ENCODE results near the gene TM7SF2.

TM7SF2 gene

GRCh38 chr11:65089621-65090020, 22.1 kb upstream of the TM7SF2 start:
- DNase-seq, result no peak

DNA sequence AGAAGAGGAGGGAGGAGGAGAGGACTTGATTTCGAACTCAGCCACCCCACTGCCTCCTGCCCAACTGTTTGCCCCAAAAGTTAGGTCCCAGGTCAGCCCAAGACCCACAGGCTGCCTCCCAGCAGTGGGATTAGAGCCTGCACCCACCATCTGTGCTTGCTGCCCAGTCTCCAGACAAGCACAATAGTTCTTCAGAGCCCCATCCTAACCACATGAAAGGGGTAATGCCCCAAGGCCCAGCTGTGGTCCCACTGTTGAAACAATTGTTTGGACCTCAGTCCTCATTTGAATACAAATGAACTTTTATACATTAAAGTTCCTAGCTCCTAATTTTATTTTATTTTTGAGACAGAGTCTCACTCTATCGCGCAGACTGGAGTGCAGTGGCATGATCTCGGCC, 21.0 kb upstream of the TM7SF2 start:
- peak in 25 of 56 donors; percentile 10 to 72 (median 44) for DNase-seq

DNA sequence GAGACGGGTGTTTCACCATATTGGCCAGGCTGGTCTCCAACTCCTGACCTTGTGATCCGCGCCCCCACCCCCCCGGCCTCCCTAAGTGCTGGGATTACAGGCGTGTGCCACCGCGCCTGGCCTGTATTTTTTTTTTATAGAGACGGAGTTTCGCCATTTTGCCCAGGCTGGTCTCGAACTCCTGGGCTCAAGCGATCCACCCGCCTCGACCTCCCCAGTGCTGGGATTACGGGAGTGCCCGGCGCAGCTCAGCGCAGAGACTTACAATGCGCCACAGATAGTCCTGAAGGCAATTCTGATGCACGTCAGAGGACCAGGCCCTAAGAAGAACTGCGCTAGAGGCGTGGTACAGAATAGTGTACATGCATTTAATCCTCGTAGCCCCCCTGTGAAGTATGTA, 16.2 kb upstream of the TM7SF2 start:
- no peak for DNase-seq

GRCh38 chr11:65095974-65096806, 15.5 kb upstream of the TM7SF2 start, which contains the start of gene VPS51:
Gene VPS51, plus strand, starts transcription at chr11:65096214. Its CDS starts 37 bp downstream, at chr11:65096251.
- peak; percentile 27 to 89 (median 79) for DNase-seq

GRCh38 chr11:65096926-65097325, 14.7 kb upstream of the TM7SF2 start:
- DNase-seq, result peak in 1 of 56 donors; percentile 55

DNA sequence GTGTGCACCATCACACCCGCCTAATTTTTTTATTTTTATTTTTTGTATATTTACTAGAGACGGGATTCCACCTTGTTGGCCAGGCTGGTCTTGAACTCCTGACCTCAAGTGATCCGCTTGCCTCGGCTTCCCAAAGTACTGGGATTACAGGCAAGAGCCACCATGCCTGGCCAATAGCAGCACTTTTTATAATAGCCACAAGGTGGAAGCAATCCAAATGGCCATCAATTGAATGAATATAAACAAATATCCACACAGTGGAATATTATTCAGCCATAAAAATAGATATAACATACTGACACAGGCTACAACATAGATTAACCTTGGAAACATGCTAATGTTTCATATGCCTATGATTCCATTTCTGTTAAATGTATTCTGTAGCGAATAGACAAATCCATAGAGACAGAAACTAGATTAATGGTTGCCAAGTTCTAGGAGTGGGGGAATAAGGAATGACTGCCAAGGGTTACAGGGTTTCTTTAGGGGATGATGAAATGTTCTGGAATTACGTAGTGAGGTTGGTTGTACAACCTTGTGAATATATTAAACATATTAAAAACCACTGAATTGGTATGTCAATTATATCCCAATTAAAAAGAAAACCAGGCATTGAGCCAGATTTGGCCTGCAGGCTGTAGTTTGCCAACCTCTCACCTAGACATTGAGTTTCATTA, 10.9 kb upstream of the TM7SF2 start:
- no peak for DNase-seq

GRCh38 chr11:65102142-65103095, 9.3 kb upstream of the TM7SF2 start:
- DNase-seq, result peak in 24 of 56 donors; percentile 6 to 71 (median 40)

- no peak for DNase-seq
These were observed 8.2 kb upstream of the TM7SF2 start for GRCh38 chr11:65103476-65103875.

- no peak for DNase-seq
These were observed 7.0 kb upstream of the TM7SF2 start for GRCh38 chr11:65104628-65105027.

DNA sequence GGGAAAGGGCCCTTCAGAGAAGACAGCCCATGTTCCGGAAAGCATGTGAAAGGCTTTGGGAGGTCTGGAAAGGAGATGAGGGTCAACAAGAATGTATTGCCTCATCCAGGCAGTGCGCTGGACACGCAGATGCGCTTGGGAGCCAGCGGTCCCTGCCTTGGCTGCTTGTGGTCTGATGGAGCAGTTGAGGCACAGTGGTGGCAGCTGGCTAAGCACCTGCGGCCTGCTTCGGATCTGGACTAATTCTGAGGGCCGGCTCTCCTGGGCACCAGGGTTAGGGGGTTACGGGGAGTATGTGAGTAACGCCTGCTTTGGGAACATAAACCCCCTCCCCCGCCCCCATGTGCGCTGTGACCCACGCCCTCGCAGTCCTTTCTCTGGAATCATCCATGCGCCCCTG, 4.6 kb upstream of the TM7SF2 start:
- DNase-seq, result no peak

DNA sequence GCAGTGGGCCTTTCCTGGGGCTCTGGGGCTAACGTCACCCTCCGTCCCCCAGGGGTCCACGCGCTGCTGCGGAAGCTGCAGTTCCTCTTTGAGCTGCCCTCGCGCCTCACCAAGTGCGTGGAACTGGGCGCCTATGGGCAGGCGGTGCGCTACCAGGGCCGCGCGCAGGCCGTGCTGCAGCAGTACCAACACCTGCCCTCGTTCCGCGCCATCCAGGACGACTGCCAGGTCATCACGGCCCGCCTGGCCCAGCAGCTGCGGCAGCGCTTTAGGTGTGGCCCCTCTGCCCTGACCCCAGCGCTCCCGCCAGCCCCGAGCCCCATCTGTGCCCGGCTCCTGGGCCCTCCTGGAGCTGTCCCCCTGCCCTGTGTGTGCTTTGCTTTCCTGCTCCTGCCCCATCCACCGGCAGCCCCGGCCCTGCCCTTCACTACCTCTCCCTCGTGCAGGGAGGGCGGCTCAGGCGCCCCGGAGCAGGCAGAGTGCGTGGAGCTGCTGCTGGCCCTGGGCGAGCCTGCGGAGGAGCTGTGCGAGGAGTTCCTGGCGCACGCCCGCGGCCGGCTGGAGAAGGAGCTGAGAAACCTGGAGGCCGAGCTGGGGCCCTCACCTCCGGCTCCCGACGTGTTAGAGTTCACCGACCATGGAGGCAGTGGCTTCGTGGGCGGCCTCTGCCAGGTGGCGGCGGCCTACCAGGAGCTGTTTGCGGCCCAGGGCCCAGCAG, 3.8 kb upstream of the TM7SF2 start:
- no peak for DNase-seq

DNA sequence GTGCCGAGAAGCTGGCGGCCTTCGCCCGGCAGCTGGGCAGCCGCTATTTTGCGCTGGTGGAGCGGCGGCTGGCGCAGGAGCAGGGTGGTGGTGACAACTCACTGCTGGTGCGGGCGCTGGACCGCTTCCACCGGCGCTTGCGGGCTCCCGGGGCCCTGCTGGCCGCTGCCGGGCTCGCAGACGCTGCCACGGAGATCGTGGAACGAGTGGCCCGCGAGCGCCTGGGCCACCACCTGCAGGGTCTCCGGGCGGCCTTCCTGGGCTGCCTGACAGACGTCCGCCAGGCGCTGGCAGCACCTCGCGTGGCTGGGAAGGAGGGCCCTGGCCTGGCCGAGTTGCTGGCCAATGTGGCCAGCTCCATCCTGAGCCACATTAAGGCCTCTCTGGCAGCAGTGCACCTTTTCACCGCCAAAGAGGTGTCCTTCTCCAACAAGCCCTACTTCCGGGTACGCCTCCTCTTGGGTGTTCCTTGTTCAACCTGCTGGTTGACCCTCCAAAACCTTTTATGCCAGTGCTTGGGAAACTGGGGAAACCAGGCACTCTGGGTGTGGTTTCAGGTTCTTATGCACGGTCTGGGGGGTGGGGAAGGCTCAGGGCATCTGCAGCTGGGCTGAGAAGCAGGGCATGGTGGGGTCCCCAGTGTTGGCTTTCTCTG, 3.1 kb upstream of the TM7SF2 start:
- no peak for DNase-seq

DNA sequence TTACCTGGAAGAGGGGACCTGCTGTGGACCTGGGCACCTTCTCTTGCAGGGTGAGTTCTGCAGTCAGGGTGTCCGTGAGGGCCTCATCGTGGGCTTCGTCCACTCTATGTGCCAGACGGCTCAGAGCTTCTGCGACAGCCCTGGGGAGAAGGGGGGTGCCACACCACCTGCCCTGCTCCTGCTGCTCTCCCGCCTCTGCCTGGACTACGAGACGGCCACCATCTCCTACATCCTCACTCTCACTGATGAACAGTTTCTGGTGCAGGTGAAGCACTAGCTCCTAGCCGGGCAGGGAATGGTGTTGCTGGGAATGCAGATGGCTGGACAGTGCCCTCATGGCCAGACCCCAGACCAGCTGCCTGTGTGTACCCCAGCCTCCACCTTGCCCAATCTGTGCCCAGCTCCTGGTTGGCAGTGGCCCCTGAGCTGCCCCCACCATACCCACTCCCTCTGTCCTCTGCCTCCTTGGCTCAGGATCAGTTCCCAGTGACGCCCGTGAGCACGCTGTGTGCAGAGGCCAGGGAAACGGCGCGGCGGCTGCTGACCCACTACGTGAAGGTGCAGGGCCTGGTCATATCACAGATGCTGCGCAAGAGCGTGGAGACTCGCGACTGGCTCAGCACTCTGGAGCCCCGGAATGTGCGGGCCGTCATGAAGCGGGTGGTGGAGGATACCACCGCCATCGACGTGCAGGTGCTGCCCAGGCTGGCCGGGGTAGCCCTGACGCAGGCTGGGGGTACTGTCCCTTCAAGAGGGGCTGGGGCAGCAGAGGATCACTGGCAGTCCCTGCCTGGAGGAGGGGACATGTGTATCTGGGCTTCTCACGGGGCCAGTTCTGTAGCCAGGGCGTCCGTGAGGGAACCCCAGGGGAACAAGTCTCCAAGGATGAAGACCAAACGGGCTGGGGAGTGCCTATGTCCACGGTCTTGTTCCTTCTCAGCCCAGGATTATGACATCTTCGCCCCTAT, 2.2 kb upstream of the TM7SF2 start:
- no peak for DNase-seq

GRCh38 chr11:65110354-65110861, 1.3 kb upstream of the TM7SF2 start:
- DNase-seq, result peak; percentile 17 to 91 (median 73)

DNA sequence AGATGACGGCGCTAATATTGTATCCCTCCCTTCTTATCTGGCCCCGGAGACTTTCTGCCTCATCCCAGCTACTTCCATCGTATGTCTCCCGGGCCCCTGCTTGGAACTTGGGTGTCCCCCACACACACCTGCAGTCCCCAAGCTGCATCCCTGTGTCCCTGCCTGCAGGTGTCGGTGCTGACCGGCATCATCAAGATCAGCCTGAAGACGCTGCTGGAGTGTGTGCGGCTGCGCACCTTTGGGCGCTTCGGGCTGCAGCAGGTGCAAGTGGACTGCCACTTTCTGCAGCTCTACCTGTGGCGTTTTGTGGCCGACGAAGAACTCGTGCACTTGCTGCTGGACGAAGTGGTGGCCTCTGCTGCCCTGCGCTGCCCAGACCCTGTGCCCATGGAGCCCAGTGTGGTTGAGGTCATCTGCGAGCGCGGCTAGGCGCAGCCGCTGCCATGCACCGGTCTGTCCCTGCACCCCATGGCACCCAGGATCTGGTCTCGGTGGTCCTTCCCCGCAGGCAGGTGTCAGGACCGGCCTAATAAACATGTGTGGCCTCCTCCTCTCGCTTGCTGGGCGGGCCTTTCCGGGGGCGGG, 421 bp upstream of the TM7SF2 start:
- DNase-seq, result no peak

- DNase-seq, result peak in 41 of 56 donors; percentile 10 to 72 (median 44)
These were observed 1.1 kb downstream of the TM7SF2 start for GRCh38 chr11:65112546-65113360.

GRCh38 chr11:65113361-65113756, 1.7 kb downstream of the TM7SF2 start:
- no peak for DNase-seq

Data from amygdala (tissue), 56 donors.